Hematopoietic multipotent progenitor cell treated with erythropoietin and hydrocortisone succinate and interleukin-3 and kit ligand, for 4 days (in vitro differentiated cells): ENCODE measurements around the gene MAZ.
A peak's percentile ranks its signal among the peaks of the same experiment; 100 is the strongest.
"Not testable (repeated sequence)": the region's sequence is repeated elsewhere in the genome, so short reads cannot be mapped to it uniquely, and the experiment has no call there.

Experiments used
- DNase-seq: peaks from one replicate; pipeline ENCODE4 v3.0.0-alpha.2; 2015

Gene MAZ

GRCh38 chr16:29806099-29806579 is at the start of gene MAZ:
Gene MAZ, plus strand, starts transcription at chr16:29806529. Its CDS starts 173 bp downstream, at chr16:29806702.
- no peak for DNase-seq

GRCh38 chr16:29756654-29757053 is 49.7 kb upstream of the MAZ start:
- peak; percentile 70 for DNase-seq

- DNase-seq: not testable (repeated sequence)
Measured at GRCh38 chr16:29757086-29757485, 49.2 kb upstream of the MAZ start.

GRCh38 chr16:29757950-29758466 is 48.3 kb upstream of the MAZ start:
- no peak for DNase-seq

GRCh38 chr16:29760567-29761279 is 45.6 kb upstream of the MAZ start:
- no peak for DNase-seq

GRCh38 chr16:29761280-29761651 is 45.1 kb upstream of the MAZ start:
- DNase-seq: not testable (repeated sequence)

- DNase-seq: peak; percentile 39
Measured at GRCh38 chr16:29761882-29762281, 44.4 kb upstream of the MAZ start.

- DNase-seq: no peak
Measured at GRCh38 chr16:29763326-29763725, 43.0 kb upstream of the MAZ start.

- DNase-seq: no peak
Measured at GRCh38 chr16:29765167-29766032, 40.9 kb upstream of the MAZ start.

- DNase-seq: no peak
Measured at GRCh38 chr16:29766571-29766970, 39.8 kb upstream of the MAZ start.

GRCh38 chr16:29767062-29767461 is 39.3 kb upstream of the MAZ start:
- no peak for DNase-seq

GRCh38 chr16:29769507-29769906 is 36.8 kb upstream of the MAZ start:
- DNase-seq: no peak

GRCh38 chr16:29770250-29770929 is 35.9 kb upstream of the MAZ start:
- DNase-seq: no peak

GRCh38 chr16:29772330-29772729 is 34.0 kb upstream of the MAZ start:
- peak; percentile 35 for DNase-seq

- DNase-seq: no peak
Measured at GRCh38 chr16:29774730-29775129, 31.6 kb upstream of the MAZ start.

GRCh38 chr16:29775742-29776408 is 30.5 kb upstream of the MAZ start:
- no peak for DNase-seq

GRCh38 chr16:29777576-29778350 is 28.6 kb upstream of the MAZ start, which contains the start of gene ZG16:
Gene ZG16, plus strand, starts transcription at chr16:29778256. Its CDS starts 1,011 bp downstream, at chr16:29779267.
- no peak for DNase-seq

- no peak for DNase-seq
Measured at GRCh38 chr16:29779474-29779873, 26.9 kb upstream of the MAZ start.

GRCh38 chr16:29783094-29783953 is 23.0 kb upstream of the MAZ start:
- not testable (repeated sequence) for DNase-seq

- DNase-seq: no peak
Measured at GRCh38 chr16:29784157-29784556, 22.2 kb upstream of the MAZ start.
